IMR-90 (cell line): ENCODE results near the gene EPHB6. TPM values are rescaled to one million over a fixed set of nuclear protein-coding genes. Genes with fewer than 3 reads are reported as not detected.

ENCODE experiments used
- ATAC-seq: fragments of 200-7000 bp; cut with Tn5 transposase; 2 replicates; pipeline ENCODE4 v1.9.1; 2020; ENCODE audit warnings: low read depth, mild to moderate bottlenecking, moderate library complexity
- BruUV-seq: library from RNA; stranded (reverse); fragments of 400-500 nt; replicated peaks from 2 replicates; lab custom pipeline; 2021; lab: Mats Ljungman, UMichigan
- CTCF ChIA-PET: fragments of 300-600 bp; formaldehyde crosslinking; extraction: SDS; loops from one replicate; lab custom pipeline; 2021; ENCODE audit warnings: antibody characterized with exemption; lab: Yijun Ruan, JAX
- POLR2A ChIA-PET: fragments of 300-600 bp; sonication (Branson Sonifier 250); formaldehyde crosslinking; loops from one replicate; lab custom pipeline; 2022; ENCODE audit warnings: antibody characterized with exemption; ENCODE audit not compliant: unreplicated experiment; lab: Charles Lee
- DNase-seq: peaks from one replicate; pipeline ENCODE4 v3.0.0; 2013
- H2AFZ ChIP-seq: replicated peaks from 2 replicates; pipeline ENCODE3; 2013; ENCODE audit warnings: low read length, mild to moderate bottlenecking; ENCODE audit not compliant: poor library complexity
- H2AK5ac ChIP-seq: 2 replicates; pipeline ENCODE4 v1.6.1; 2013; ENCODE audit warnings: low read depth, low read length, inconsistent platforms
- H2AK9ac ChIP-seq: replicated peaks from 2 replicates; pipeline ENCODE3; 2013; ENCODE audit warnings: mild to moderate bottlenecking, low read depth, low read length, moderate library complexity; ENCODE audit not compliant: poor library complexity
- H2BK120ac ChIP-seq: 2 replicates; pipeline ENCODE4 v1.6.1; 2013; ENCODE audit warnings: low read depth, low read length, inconsistent platforms
- H2BK15ac ChIP-seq: 3 replicates; pipeline ENCODE4 v1.6.1; 2013; ENCODE audit warnings: low read depth, low read length, inconsistent platforms
- H2BK20ac ChIP-seq: 2 replicates; pipeline ENCODE4 v1.6.1; 2013; ENCODE audit warnings: low read depth, mild to moderate bottlenecking, inconsistent platforms, low read length, moderate library complexity
- H2BK5ac ChIP-seq: 2 replicates; pipeline ENCODE4 v1.6.1; 2013; ENCODE audit warnings: mild to moderate bottlenecking, low read depth, low read length, inconsistent platforms; ENCODE audit not compliant: poor library complexity, severe bottlenecking
- H3K14ac ChIP-seq: replicated peaks from 2 replicates; pipeline ENCODE4 v1.6.1; 2013; ENCODE audit warnings: low read depth, low read length, inconsistent platforms
- H3K18ac ChIP-seq: 2 replicates; pipeline ENCODE4 v1.6.1; 2013; ENCODE audit warnings: low read depth, low read length, control low read depth
- H3K23ac ChIP-seq: 2 replicates; pipeline ENCODE4 v1.6.1; 2013; ENCODE audit warnings: low read depth, low read length, inconsistent platforms
- H3K27ac ChIP-seq: 2 replicates; pipeline ENCODE4 v1.5.1; 2013; ENCODE audit warnings: mild to moderate bottlenecking, control low read depth, low read length; ENCODE audit not compliant: insufficient read depth
- H3K27me3 ChIP-seq: 2 replicates; pipeline ENCODE4 v1.6.1; 2013; ENCODE audit warnings: low read length; ENCODE audit not compliant: control insufficient read depth, insufficient read depth
- H3K36me3 ChIP-seq: 2 replicates; pipeline ENCODE4 v1.6.1; 2013; ENCODE audit warnings: low read length, mixed read lengths; ENCODE audit not compliant: control insufficient read depth, insufficient read depth
- H3K4ac ChIP-seq: 2 replicates; pipeline ENCODE4 v1.6.1; 2013; ENCODE audit warnings: low read depth, low read length, inconsistent platforms
- H3K4me1 ChIP-seq: 2 replicates; pipeline ENCODE4 v1.6.1; 2013; ENCODE audit warnings: low read length, mixed read lengths; ENCODE audit not compliant: control insufficient read depth, insufficient read depth
- H3K4me2 ChIP-seq: 2 replicates; pipeline ENCODE4 v1.6.1; 2013; ENCODE audit warnings: low read depth, mild to moderate bottlenecking, control low read depth, low read length, moderate library complexity
- H3K4me3 ChIP-seq: 2 replicates; pipeline ENCODE4 v1.5.1; 2013; ENCODE audit warnings: low read depth, mild to moderate bottlenecking, control low read depth, low read length, moderate library complexity; ENCODE audit not compliant: insufficient read depth
- H3K56ac ChIP-seq: 2 replicates; pipeline ENCODE4 v1.6.1; 2013; ENCODE audit warnings: low read length, inconsistent platforms; ENCODE audit not compliant: insufficient read depth; ENCODE audit errors: extremely low read depth
- H3K79me1 ChIP-seq, 2 experiments: 2 replicates each; pipeline ENCODE4 v1.6.1; 2013; ENCODE audit warnings: low read length in 2 of 2, inconsistent platforms in 1 of 2, low read depth in 1 of 2
- H3K9ac ChIP-seq: 2 replicates; pipeline ENCODE4 v1.6.1; 2013; ENCODE audit warnings: low read depth, low read length, control low read depth
- H3K9me1 ChIP-seq: 2 replicates; pipeline ENCODE4 v1.6.1; 2013; ENCODE audit warnings: low read length, inconsistent platforms; ENCODE audit not compliant: insufficient read depth
- H3K9me3 ChIP-seq: 2 replicates; pipeline ENCODE4 v1.6.1; 2013; ENCODE audit warnings: low read length; ENCODE audit not compliant: control insufficient read depth, insufficient read depth
- H4K20me1 ChIP-seq: 2 replicates; pipeline ENCODE4 v1.6.1; 2013; ENCODE audit warnings: low read length, inconsistent platforms; ENCODE audit not compliant: insufficient read depth
- H4K5ac ChIP-seq: 2 replicates; pipeline ENCODE4 v1.6.1; 2013; ENCODE audit warnings: mild to moderate bottlenecking, low read depth, low read length, control low read depth
- H4K8ac ChIP-seq, 2 experiments: 2 replicates each; pipeline ENCODE4 v1.6.1; 2013; ENCODE audit warnings: low read depth in 2 of 2, low read length in 2 of 2, control low read depth in 1 of 2, inconsistent platforms in 1 of 2
- H4K91ac ChIP-seq: 2 replicates; pipeline ENCODE4 v1.6.1; 2013; ENCODE audit warnings: low read depth, low read length, inconsistent platforms; ENCODE audit not compliant: insufficient read depth
- BHLHE40 ChIP-seq: fragments of 150-350 bp; IDR thresholded peaks from 2 replicates; pipeline ENCODE4 v1.6.1; 2016; ENCODE audit warnings: mild to moderate bottlenecking, low read depth, low read length
- CEBPB ChIP-seq: IDR thresholded peaks from 2 replicates; pipeline ENCODE4 v1.6.1; 2012; ENCODE audit warnings: low read depth, low read length, improper control_type of control experiment
- CTCF ChIP-seq: conservative IDR thresholded peaks from 2 replicates; pipeline ENCODE4 v1.5.1; 2012; ENCODE audit warnings: mild to moderate bottlenecking, low read depth, low read length, improper control_type of control experiment
- ELK1 ChIP-seq: fragments of 150-350 bp; IDR thresholded peaks from 2 replicates; pipeline ENCODE4 v1.6.1; 2016; ENCODE audit warnings: low read depth, mild to moderate bottlenecking, low read length, moderate library complexity, borderline replicate concordance
- FOS ChIP-seq: fragments of 150-350 bp; IDR thresholded peaks from 2 replicates; pipeline ENCODE4 v1.6.1; 2016; ENCODE audit warnings: low read depth, low read length
- MAFK ChIP-seq: IDR thresholded peaks from 2 replicates; pipeline ENCODE4 v1.6.1; 2012; ENCODE audit warnings: low read depth, low read length, improper control_type of control experiment
- NFE2L2 ChIP-seq: fragments of 150-350 bp; IDR thresholded peaks from 2 replicates; pipeline ENCODE4 v1.6.1; 2016; ENCODE audit warnings: low read depth, mild to moderate bottlenecking, low read length
- RAD21 ChIP-seq: IDR thresholded peaks from 2 replicates; pipeline ENCODE4 v1.6.1; 2012; ENCODE audit warnings: low read length, improper control_type of control experiment
- SMC3 ChIP-seq: fragments of 150-350 bp; IDR thresholded peaks from 2 replicates; pipeline ENCODE4 v1.6.1; 2016; ENCODE audit warnings: low read depth, mild to moderate bottlenecking, antibody characterized with exemption, low read length, moderate library complexity
- USF2 ChIP-seq: fragments of 150-350 bp; IDR thresholded peaks from 2 replicates; pipeline ENCODE4 v1.6.1; 2017; ENCODE audit warnings: mild to moderate bottlenecking, antibody characterized with exemption, low read length, low read depth
- WGBS, 2 experiments: methylation state at CpG; one replicate each; pipeline versions ENCODE4 v1.1.5 to v1.1.7; 2013; ENCODE audit warnings: missing lambda C conversion rate in 2 of 2; ENCODE audit not compliant: insufficient read length in 1 of 2; ENCODE audit errors: extremely low coverage in 2 of 2; 5-methylcytosine and 5-hydroxymethylcytosine counted together
- dilution Hi-C: fragments of 300-500 bp; cut with HindIII; formaldehyde crosslinking; loops from one replicate; pipeline ENCODE4 v1.14.3; 2018; ENCODE audit warnings: low sequenced_read_pairs; ENCODE audit not compliant: unreplicated experiment
- in situ Hi-C: fragments of 300-500 bp; cut with MboI; formaldehyde crosslinking; loops from 3 replicates; pipeline ENCODE4 v1.14.3; 2019; ENCODE audit warnings: low sequenced_read_pairs, inconsistent platforms, mixed read lengths
- intact Hi-C: fragments of 100-400 bp; cut with micrococcal nuclease; formaldehyde crosslinking; loops from 2 replicates; pipeline ENCODE4 v1.10.0; 2022
- polyA plus RNA-seq, 3 experiments: library from polyadenylated mRNA; depleted of rRNA; stranded (reverse); fragments of >200 nt; gene quantifications; 2 replicates each; pipeline ENCODE4 v1.2.3, GENCODE V29; 2012; ENCODE audit warnings: low replicate concordance in 1 of 3
- total RNA-seq: library from RNA; depleted of rRNA; stranded (reverse); fragments of >200 nt; gene quantifications from 2 replicates; pipeline ENCODE4 v1.2.3, GENCODE V29; 2012

EPHB6 gene
- total and polyA plus RNA-seq, 2 of the 4 experiments (the other 2 are of a cell fraction), result under 0.01 to 0.60 TPM

- ATAC-seq, result no peak
- Histone ChIP-seq H2BK5ac (no peak overlapping the region), H3K9ac (no peak overlapping the region), H4K20me1 (no peaks in the 10 kb centered on the region), H3K36me3 (no peaks in the 10 kb centered on the region), H4K8ac (no peak overlapping the region), H2AFZ (no peak overlapping the region), H3K4me1 (no peaks in the 10 kb centered on the region), H3K4me3 (no peak overlapping the region), H4K5ac (no peak overlapping the region), H3K79me1 (no peaks in the 10 kb centered on the region), H3K4me2 (no peak overlapping the region), H3K9me3 (no peaks in the 10 kb centered on the region), H3K14ac (no peak overlapping the region), H2BK20ac (no peak overlapping the region), H3K27ac (no peak overlapping the region), H2BK15ac (no peak overlapping the region), H3K27me3 (no peaks in the 10 kb centered on the region), H3K56ac (no peak overlapping the region), H2AK5ac (no peak overlapping the region), H2BK120ac (no peak overlapping the region), H3K18ac (no peak overlapping the region), H2AK9ac (no peak overlapping the region), H3K9me1 (no peaks in the 10 kb centered on the region), H3K23ac (no peak overlapping the region), H3K4ac (no peak overlapping the region), H4K91ac (no peak overlapping the region)
- POLR2A ChIA-PET, result no interaction called here
- WGBS, 2 experiments, result 29% methylated on average over 4 of the region's 13 CpGs; no CpG with 5 or more reads in 1 of the 2 experiments
- no TSS peak for BruUV-seq
- dilution Hi-C loops, result no loop called here
- intact Hi-C loops, result no loop called here
- in situ Hi-C loops, result no loop called here
- DNase-seq, result no peak
- CTCF ChIA-PET, result no interaction called here
- TF ChIP-seq USF2 (no peak), MAFK (no peak), SMC3 (no peak), RAD21 (no peak), FOS (no peak), CTCF (no peak), ELK1 (no peak), CEBPB (no peak), NFE2L2 (no peak), BHLHE40 (no peak)
Measured at GRCh38 chr7:142865766-142866165, 10.9 kb downstream of the EPHB6 start.
